ENCODE measurements around the gene RASGEF1B.

GRCh38 chr4:81398379-81398778, 73.3 kb downstream of the RASGEF1B start:
- TF ChIP-seq POLR2A (IDR thresholded peaks at IDR 0.05; ENCODE audit: low read depth, low read length) = no peak
- TF ChIP-seq POLR2AphosphoS5 (IDR thresholded peaks at IDR 0.05; ENCODE audit: low read depth, low read length) = no peak
- TF ChIP-seq SPI1 (IDR thresholded peaks at IDR 0.05; ENCODE audit: low read depth, low read length) = no peak
- no peak for TF ChIP-seq TAF1 (IDR thresholded peaks at IDR 0.05; ENCODE audit: low read depth, low read length)
- no peak for TF ChIP-seq PAX5 (IDR thresholded peaks at IDR 0.05; ENCODE audit: insufficient read depth, low read length, severe bottlenecking)
- TF ChIP-seq POU2F2 (IDR thresholded peaks at IDR 0.05; ENCODE audit: low read depth, low read length) = no peak
